ENCODE data around the gene GXYLT2. TPM values are rescaled to one million over a fixed set of nuclear protein-coding genes. Genes with fewer than 3 reads are reported as not detected.

The GXYLT2 gene
- total RNA-seq, 2 donors from 2014 or later, result 5.2 to 5.6 TPM

DNA sequence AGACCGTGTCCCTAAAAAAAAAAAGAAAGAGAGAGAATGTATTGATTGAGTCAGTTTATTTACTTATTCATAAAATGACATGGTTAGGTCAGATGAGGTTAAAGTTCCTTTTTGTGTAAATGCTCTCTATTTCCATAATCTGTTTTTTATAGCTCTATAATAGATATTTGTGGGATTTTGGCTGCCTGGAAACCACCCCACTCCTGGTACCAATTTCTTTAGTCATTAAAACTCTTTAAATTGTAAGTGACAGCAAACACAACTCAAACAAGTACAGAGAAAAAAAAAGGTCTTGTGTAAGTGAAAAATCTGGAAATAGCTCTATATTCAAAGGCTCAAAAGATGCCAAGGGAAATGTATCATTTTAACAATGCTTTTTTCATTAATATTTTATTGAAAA, 97.7 kb downstream of the GXYLT2 start:
- Histone ChIP-seq H3K27me3 (no peaks in the 10 kb centered on the region), H3K4me1 (no peaks in the 10 kb centered on the region), H3K27ac (no peak overlapping the region), H3K9me3 (no peaks in the 10 kb centered on the region), H3K4me3 (no peak overlapping the region), H3K36me3 (replicated peaks in 1 of 2; ENCODE audit: insufficient read depth in 1 of 2, low read depth in 2 of 2) (no peaks in the 10 kb centered on the region)
- ATAC-seq (no peak), DNase-seq (no peak)
- TF ChIP-seq CTCF (IDR thresholded peaks at IDR 0.05), result no peak
- WGBS, 2 donors, result 36 to 64% methylated on average over 1 of the region's 1 CpG
- intact Hi-C loops (cut with DNase I), result no loop called here

- no peak overlapping the region for H3K27ac ChIP-seq
- no peaks in the 10 kb centered on the region for H3K4me1 ChIP-seq
- H3K27me3 ChIP-seq, result no peaks in the 10 kb centered on the region
- ATAC-seq, result no peak
- intact Hi-C loops (cut with DNase I), result no loop called here
- H3K4me3 ChIP-seq, result no peak overlapping the region
- 74 to 81% methylated on average over 5 of the region's 5 CpGs for WGBS, 2 donors
- TF ChIP-seq CTCF (IDR thresholded peaks at IDR 0.05) (no peak), POLR2A (IDR thresholded peaks at IDR 0.05) (no peak)
- no peaks in the 10 kb centered on the region for H3K9me3 ChIP-seq
- H3K36me3 ChIP-seq (replicated peaks in 1 of 2; ENCODE audit: insufficient read depth in 1 of 2, low read depth in 2 of 2), result no peaks in the 10 kb centered on the region
- no peak for DNase-seq
These were observed 103.0 kb downstream of the GXYLT2 start for GRCh38 chr3:72990701-72991395.

DNA sequence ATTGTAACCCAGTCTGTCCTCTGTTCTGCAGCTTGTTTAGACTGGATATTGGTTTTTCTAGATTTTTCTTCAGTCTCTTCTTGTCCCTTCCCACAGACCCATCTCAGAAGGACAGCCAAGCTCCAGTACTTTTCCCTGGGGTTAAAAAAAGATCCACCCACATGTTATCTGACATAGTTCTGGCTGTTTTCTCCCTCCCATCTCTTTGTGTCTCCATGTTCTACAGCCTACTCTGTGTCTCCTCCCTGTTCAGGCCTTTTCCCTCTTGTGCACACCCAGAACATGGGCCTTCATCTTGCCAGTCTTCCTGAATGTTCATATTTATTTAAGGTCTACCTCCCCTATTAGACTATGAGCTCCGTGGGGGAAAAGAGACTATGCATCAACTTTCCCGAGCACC, 103.7 kb downstream of the GXYLT2 start:
- intact Hi-C loops (cut with DNase I), result no loop called here
- DNase-seq (no peak), ATAC-seq (no peak)
- Histone ChIP-seq H3K4me3 (no peak overlapping the region), H3K9me3 (no peaks in the 10 kb centered on the region), H3K27me3 (no peaks in the 10 kb centered on the region), H3K36me3 (replicated peaks in 1 of 2; ENCODE audit: insufficient read depth in 1 of 2, low read depth in 2 of 2) (no peaks in the 10 kb centered on the region), H3K4me1 (peaks cover 5% of the 10 kb centered on the region), H3K27ac (no peak overlapping the region)
- WGBS, 2 donors, result 41 to 53% methylated on average over 2 of the region's 2 CpGs
- TF ChIP-seq POLR2A (IDR thresholded peaks at IDR 0.05) (no peak), CTCF (IDR thresholded peaks at IDR 0.05) (no peak)

DNA sequence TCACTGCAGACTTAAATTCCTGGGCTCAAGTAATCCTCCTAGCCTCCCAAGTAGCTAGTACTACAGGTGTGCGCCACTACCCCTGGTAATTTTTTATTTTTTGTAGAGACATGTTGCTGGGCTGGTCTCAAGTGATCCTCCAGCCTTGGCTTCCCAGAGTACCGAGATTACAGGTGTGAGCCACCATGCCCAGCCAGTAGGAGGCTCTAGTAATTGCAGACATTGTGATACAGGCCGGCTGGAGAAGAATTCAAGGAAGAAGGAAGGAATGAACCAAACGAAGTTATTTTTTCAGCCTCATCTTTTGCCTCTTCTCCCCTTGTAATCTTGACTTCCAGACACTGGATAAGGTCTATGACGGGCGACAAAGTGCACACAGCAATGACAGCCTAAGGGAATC, 105.5 kb downstream of the GXYLT2 start:
- no peak for ATAC-seq
- no peak overlapping the region for H3K27ac ChIP-seq
- DNase-seq, result no peak
- no peaks in the 10 kb centered on the region for H3K36me3 ChIP-seq (replicated peaks in 1 of 2; ENCODE audit: insufficient read depth in 1 of 2, low read depth in 2 of 2)
- TF ChIP-seq POLR2A (IDR thresholded peaks at IDR 0.05), result no peak
- no peak for TF ChIP-seq CTCF (IDR thresholded peaks at IDR 0.05)
- no peaks in the 10 kb centered on the region for H3K9me3 ChIP-seq
- intact Hi-C loops (cut with DNase I), result no loop called here
- H3K4me1 ChIP-seq, result peaks cover 9% of the 10 kb centered on the region
- 71 to 85% methylated on average over 6 of the region's 6 CpGs for WGBS, 2 donors
- H3K4me3 ChIP-seq, result no peak overlapping the region
- no peaks in the 10 kb centered on the region for H3K27me3 ChIP-seq

- Histone ChIP-seq H3K4me3 (no peak overlapping the region), H3K27ac (no peak overlapping the region), H3K4me1 (peaks cover 29% of the 10 kb centered on the region), H3K36me3 (replicated peaks in 1 of 2; ENCODE audit: insufficient read depth in 1 of 2, low read depth in 2 of 2) (no peaks in the 10 kb centered on the region), H3K9me3 (no peaks in the 10 kb centered on the region), H3K27me3 (no peaks in the 10 kb centered on the region)
- intact Hi-C loops (cut with DNase I), result no loop called here
- WGBS, 2 donors, result 83 to 87% methylated on average over 10 of the region's 10 CpGs
- no peak for TF ChIP-seq CTCF (IDR thresholded peaks at IDR 0.05)
- no peak for TF ChIP-seq POLR2A (IDR thresholded peaks at IDR 0.05)
- peak in 1 of 4 donors; percentile 16 for DNase-seq
- no peak for ATAC-seq
These were observed 107.5 kb downstream of the GXYLT2 start for GRCh38 chr3:72995337-72995736.
